ENCODE measurements around the gene HES3.

The HES3 gene

GRCh38 chr1:6260961-6261614, 17.1 kb downstream of the HES3 start, which contains the start of gene GPR153:
Gene GPR153 (minus strand): TSS chr1:6261098. CDS start chr1:6254905, 6,193 bp downstream.
- Histone ChIP-seq H3K9ac (ENCODE audit: low read depth, low read length) (no peak within 1 kb of the TSS), H3K9me3 (ENCODE audit: insufficient read depth, low read depth, low read length) (no peaks in the 10 kb centered on the region), H3K4me3 (ENCODE audit: low read length) (peak within 1 kb of the TSS; percentile 62; the same call in 1 of the 2 replicates), H3K27ac (ENCODE audit: low read length) (no peak within 1 kb of the TSS), H3K27me3 (ENCODE audit: insufficient read depth, low read length) (peaks cover 36% of the 10 kb centered on the region), H3K4me1 (ENCODE audit: insufficient read depth, low read length) (peaks cover 2% of the 10 kb centered on the region; the same call in 1 of the 2 replicates), H3K36me3 (ENCODE audit: insufficient read depth, low read depth, low read length) (no peaks in the 10 kb centered on the region)

- H3K9ac ChIP-seq (ENCODE audit: low read depth, low read length): no peak overlapping the region
- H3K4me1 ChIP-seq (ENCODE audit: insufficient read depth, low read length): peaks cover 2% of the 10 kb centered on the region; the same call in 1 of the 2 replicates
- peak overlapping the region; percentile 60; the same call in 1 of the 2 replicates for H3K4me3 ChIP-seq (ENCODE audit: low read length)
Measured at GRCh38 chr1:6261615-6261995, 17.6 kb downstream of the HES3 start.

GRCh38 chr1:6262555-6263420, 18.8 kb downstream of the HES3 start:
- no peak overlapping the region for H3K9ac ChIP-seq (ENCODE audit: low read depth, low read length)
- H3K4me1 ChIP-seq (ENCODE audit: insufficient read depth, low read length): peaks cover 2% of the 10 kb centered on the region; the same call in 1 of the 2 replicates
- no peak overlapping the region for H3K4me3 ChIP-seq (ENCODE audit: low read length)
- H3K36me3 ChIP-seq (ENCODE audit: insufficient read depth, low read depth, low read length): no peaks in the 10 kb centered on the region
- peaks cover 36% of the 10 kb centered on the region for H3K27me3 ChIP-seq (ENCODE audit: insufficient read depth, low read length)
- H3K9me3 ChIP-seq (ENCODE audit: insufficient read depth, low read depth, low read length): no peaks in the 10 kb centered on the region
- H3K27ac ChIP-seq (ENCODE audit: low read length): no peak overlapping the region

More at GRCh38 chr1:6261615-6261995, 17.6 kb downstream of the HES3 start:
- no peaks in the 10 kb centered on the region for H3K36me3 ChIP-seq (ENCODE audit: insufficient read depth, low read depth, low read length)
- H3K27me3 ChIP-seq (ENCODE audit: insufficient read depth, low read length): peaks cover 36% of the 10 kb centered on the region
- H3K9me3 ChIP-seq (ENCODE audit: insufficient read depth, low read depth, low read length): no peaks in the 10 kb centered on the region
- no peak overlapping the region for H3K27ac ChIP-seq (ENCODE audit: low read length)

- H3K27ac ChIP-seq (ENCODE audit: low read length): no peak overlapping the region
- H3K9me3 ChIP-seq (ENCODE audit: insufficient read depth, low read depth, low read length): no peaks in the 10 kb centered on the region
- H3K4me3 ChIP-seq (ENCODE audit: low read length): no peak overlapping the region
- H3K36me3 ChIP-seq (ENCODE audit: insufficient read depth, low read depth, low read length): no peaks in the 10 kb centered on the region
- H3K9ac ChIP-seq (ENCODE audit: low read depth, low read length): no peak overlapping the region
- peaks cover 31% of the 10 kb centered on the region for H3K27me3 ChIP-seq (ENCODE audit: insufficient read depth, low read length)
- H3K4me1 ChIP-seq (ENCODE audit: insufficient read depth, low read length): peaks cover 2% of the 10 kb centered on the region; the same call in 1 of the 2 replicates
Measured at GRCh38 chr1:6263716-6264115, 19.7 kb downstream of the HES3 start.

GRCh38 chr1:6265151-6265550, 21.2 kb downstream of the HES3 start:
- H3K4me3 ChIP-seq (ENCODE audit: low read length): no peak overlapping the region
- H3K4me1 ChIP-seq (ENCODE audit: insufficient read depth, low read length): no peaks in the 10 kb centered on the region; the same call in 1 of the 2 replicates
- no peaks in the 10 kb centered on the region for H3K36me3 ChIP-seq (ENCODE audit: insufficient read depth, low read depth, low read length)
- no peaks in the 10 kb centered on the region for H3K9me3 ChIP-seq (ENCODE audit: insufficient read depth, low read depth, low read length)
- H3K27me3 ChIP-seq (ENCODE audit: insufficient read depth, low read length): peaks cover 19% of the 10 kb centered on the region
- H3K9ac ChIP-seq (ENCODE audit: low read depth, low read length): no peak overlapping the region
- no peak overlapping the region for H3K27ac ChIP-seq (ENCODE audit: low read length)

- Histone ChIP-seq H3K36me3 (ENCODE audit: insufficient read depth, low read depth, low read length) (no peaks in the 10 kb centered on the region), H3K27me3 (ENCODE audit: insufficient read depth, low read length) (peaks cover 13% of the 10 kb centered on the region), H3K4me3 (ENCODE audit: low read length) (no peak overlapping the region), H3K27ac (ENCODE audit: low read length) (no peak overlapping the region), H3K9ac (ENCODE audit: low read depth, low read length) (no peak overlapping the region), H3K9me3 (ENCODE audit: insufficient read depth, low read depth, low read length) (no peaks in the 10 kb centered on the region), H3K4me1 (ENCODE audit: insufficient read depth, low read length) (no peaks in the 10 kb centered on the region; the same call in 1 of the 2 replicates)
Measured at GRCh38 chr1:6266641-6267040, 22.7 kb downstream of the HES3 start.

- no peaks in the 10 kb centered on the region for H3K9me3 ChIP-seq (ENCODE audit: insufficient read depth, low read depth, low read length)
Measured at GRCh38 chr1:6267686-6268322, 23.8 kb downstream of the HES3 start.

GRCh38 chr1:6268415-6268814, 24.4 kb downstream of the HES3 start:
- Histone ChIP-seq H3K27me3 (ENCODE audit: insufficient read depth, low read length) (no peaks in the 10 kb centered on the region), H3K9me3 (ENCODE audit: insufficient read depth, low read depth, low read length) (no peaks in the 10 kb centered on the region), H3K36me3 (ENCODE audit: insufficient read depth, low read depth, low read length) (no peaks in the 10 kb centered on the region), H3K4me1 (ENCODE audit: insufficient read depth, low read length) (peaks cover 6% of the 10 kb centered on the region), H3K9ac (ENCODE audit: low read depth, low read length) (no peak overlapping the region), H3K4me3 (ENCODE audit: low read length) (no peak overlapping the region), H3K27ac (ENCODE audit: low read length) (no peak overlapping the region)

More at GRCh38 chr1:6267686-6268322, 23.8 kb downstream of the HES3 start:
- no peaks in the 10 kb centered on the region for H3K36me3 ChIP-seq (ENCODE audit: insufficient read depth, low read depth, low read length)
- no peak overlapping the region for H3K9ac ChIP-seq (ENCODE audit: low read depth, low read length)
- H3K27ac ChIP-seq (ENCODE audit: low read length): no peak overlapping the region
- 0 out of 2 replicates have a peak, but pooled peaks cover 2% of the 10 kb centered on the region for H3K27me3 ChIP-seq (ENCODE audit: insufficient read depth, low read length)
- H3K4me3 ChIP-seq (ENCODE audit: low read length): no peak overlapping the region
- peaks cover 1% of the 10 kb centered on the region for H3K4me1 ChIP-seq (ENCODE audit: insufficient read depth, low read length)

- Histone ChIP-seq H3K36me3 (ENCODE audit: insufficient read depth, low read depth, low read length) (no peaks in the 10 kb centered on the region), H3K9ac (ENCODE audit: low read depth, low read length) (no peak overlapping the region), H3K4me3 (ENCODE audit: low read length) (no peak overlapping the region), H3K27ac (ENCODE audit: low read length) (no peak overlapping the region), H3K9me3 (ENCODE audit: insufficient read depth, low read depth, low read length) (no peaks in the 10 kb centered on the region), H3K27me3 (ENCODE audit: insufficient read depth, low read length) (no peaks in the 10 kb centered on the region), H3K4me1 (ENCODE audit: insufficient read depth, low read length) (peaks cover 9% of the 10 kb centered on the region)
Measured at GRCh38 chr1:6269296-6269695, 25.3 kb downstream of the HES3 start.

- Histone ChIP-seq H3K27me3 (ENCODE audit: insufficient read depth, low read length) (no peaks in the 10 kb centered on the region), H3K4me3 (ENCODE audit: low read length) (no peak overlapping the region), H3K9ac (ENCODE audit: low read depth, low read length) (no peak overlapping the region; the same call in 1 of the 2 replicates), H3K36me3 (ENCODE audit: insufficient read depth, low read depth, low read length) (no peaks in the 10 kb centered on the region), H3K9me3 (ENCODE audit: insufficient read depth, low read depth, low read length) (no peaks in the 10 kb centered on the region), H3K27ac (ENCODE audit: low read length) (no peak overlapping the region), H3K4me1 (ENCODE audit: insufficient read depth, low read length) (peaks cover 9% of the 10 kb centered on the region)
Measured at GRCh38 chr1:6269720-6270400, 25.9 kb downstream of the HES3 start.

GRCh38 chr1:6270401-6270800, 26.4 kb downstream of the HES3 start:
- H3K27ac ChIP-seq (ENCODE audit: low read length): no peak overlapping the region
- H3K9ac ChIP-seq (ENCODE audit: low read depth, low read length): no peak overlapping the region; the same call in 1 of the 2 replicates
- H3K4me1 ChIP-seq (ENCODE audit: insufficient read depth, low read length): peaks cover 9% of the 10 kb centered on the region
- no peaks in the 10 kb centered on the region for H3K36me3 ChIP-seq (ENCODE audit: insufficient read depth, low read depth, low read length)
- H3K4me3 ChIP-seq (ENCODE audit: low read length): no peak overlapping the region
- no peaks in the 10 kb centered on the region for H3K27me3 ChIP-seq (ENCODE audit: insufficient read depth, low read length)
- H3K9me3 ChIP-seq (ENCODE audit: insufficient read depth, low read depth, low read length): no peaks in the 10 kb centered on the region

Data from iPS-20b (cell line).